Colonic mucosa (tissue), 4 donors: ENCODE data around the gene ISOC2. TPM values are rescaled to one million over a fixed set of nuclear protein-coding genes. Genes with fewer than 3 reads are reported as not detected.
A peak's percentile ranks its signal among the peaks of the same experiment; 100 is the strongest.

Experiments used
- DNase-seq: peaks from one replicate; pipeline ENCODE4 v3.0.0-alpha.2; 2020
- H3K27ac ChIP-seq: fragments of 200-600 bp; one replicate; pipeline ENCODE4 v1.8.0; 2021
- H3K27me3 ChIP-seq: fragments of 200-600 bp; one replicate; pipeline ENCODE4 v1.8.0; 2021
- H3K36me3 ChIP-seq: fragments of 200-600 bp; one replicate; pipeline ENCODE4 v1.8.0; 2021
- H3K4me1 ChIP-seq: fragments of 200-600 bp; one replicate; pipeline ENCODE4 v1.8.0; 2021; ENCODE audit warnings: mild to moderate bottlenecking
- H3K4me3 ChIP-seq: fragments of 200-600 bp; one replicate; pipeline ENCODE4 v1.8.0; 2021
- H3K9ac ChIP-seq, 2 donors: one replicate each; pipeline ENCODE4 v1.7.0; 2013; ENCODE audit warnings: control low read depth in 2 of 2, low read depth in 2 of 2, low read length in 2 of 2
- H3K9me3 ChIP-seq: fragments of 200-600 bp; one replicate; pipeline ENCODE4 v1.8.0; 2021
- CTCF ChIP-seq: fragments of 200-600 bp; IDR thresholded peaks from one replicate; pipeline ENCODE4 v1.8.0; 2022; ENCODE audit warnings: antibody characterized with exemption, mild to moderate bottlenecking
- intact Hi-C: fragments of 100-400 bp; cut with DNase I; formaldehyde crosslinking; loops from one replicate; pipeline ENCODE4 v1.14.1; 2022
- total RNA-seq, 2 donors: library from RNA; stranded (reverse); fragmentation: NEBNext Ultra II Directional in 1 of 2; extraction: Animal tissue kit (Norgen Biotek cat#: 25700) in 1 of 2; gene quantifications; one replicate each; pipeline ENCODE4 v1.2.1, GENCODE V29; 2021
- donor health status: healthy.
- donor health status: DM: no; HTN: no; CAD: no.
- donor health status: DM: no; HTN: no; CAD: no.

Gene ISOC2
- total RNA-seq, 2 donors from 2014 or later, result 89.8 to 132 TPM

- H3K36me3 ChIP-seq, result no peaks in the 10 kb centered on the region
- H3K27me3 ChIP-seq, result no peaks in the 10 kb centered on the region
- intact Hi-C loops, result no loop called here
- no peaks in the 10 kb centered on the region for H3K4me1 ChIP-seq
- DNase-seq, result no peak
- no peak overlapping the region for H3K9ac ChIP-seq
- no peak for TF ChIP-seq CTCF
- no peaks in the 10 kb centered on the region for H3K9me3 ChIP-seq
- H3K27ac ChIP-seq, result no peak overlapping the region
- no peak overlapping the region for H3K4me3 ChIP-seq
These were observed 17.6 kb upstream of the ISOC2 start for GRCh38 chr19:55479045-55479444.

GRCh38 chr19:55478364-55478763 is 16.9 kb upstream of the ISOC2 start:
- no peaks in the 10 kb centered on the region for H3K9me3 ChIP-seq
- no peak overlapping the region for H3K9ac ChIP-seq
- H3K27ac ChIP-seq, result no peak overlapping the region
- H3K4me3 ChIP-seq, result no peak overlapping the region
- DNase-seq, result no peak
- H3K4me1 ChIP-seq, result no peaks in the 10 kb centered on the region
- no peaks in the 10 kb centered on the region for H3K27me3 ChIP-seq
- H3K36me3 ChIP-seq, result no peaks in the 10 kb centered on the region
- TF ChIP-seq CTCF, result no peak
- intact Hi-C loops, result no loop called here

- no peak for TF ChIP-seq CTCF
- Histone ChIP-seq H3K27me3 (no peaks in the 10 kb centered on the region), H3K9me3 (no peaks in the 10 kb centered on the region), H3K27ac (no peak overlapping the region), H3K4me3 (no peak overlapping the region), H3K4me1 (no peaks in the 10 kb centered on the region), H3K36me3 (no peaks in the 10 kb centered on the region), H3K9ac (peak overlapping the region in 1 of 2 donors; percentile 12)
- no peak for DNase-seq
- intact Hi-C loops, result no loop called here
These were observed 16.5 kb upstream of the ISOC2 start for GRCh38 chr19:55477905-55478304.

- Histone ChIP-seq H3K9ac (peak within 1 kb of the TSS; percentile 38 to 61), H3K36me3 (no peaks in the 10 kb centered on the region)
- TF ChIP-seq CTCF, result no peak
These were observed 14.8 kb upstream of the ISOC2 start, which contains the start of gene ZNF628 for GRCh38 chr19:55476100-55476775. Gene ZNF628, plus strand, starts transcription at chr19:55476617. Its CDS starts 3,294 bp downstream, at chr19:55479911.

GRCh38 chr19:55474269-55475265 is 13.1 kb upstream of the ISOC2 start:
- no peak for TF ChIP-seq CTCF
- H3K4me1 ChIP-seq, result no peaks in the 10 kb centered on the region
- H3K36me3 ChIP-seq, result no peaks in the 10 kb centered on the region
- H3K27me3 ChIP-seq, result no peaks in the 10 kb centered on the region
- no peak overlapping the region for H3K9ac ChIP-seq
- intact Hi-C loops, result no loop called here
- H3K27ac ChIP-seq, result no peak overlapping the region
- no peaks in the 10 kb centered on the region for H3K9me3 ChIP-seq
- no peak overlapping the region for H3K4me3 ChIP-seq
- no peak for DNase-seq

More at GRCh38 chr19:55476100-55476775, 14.8 kb upstream of the ISOC2 start, which contains the start of gene ZNF628:
- Histone ChIP-seq H3K9me3 (no peaks in the 10 kb centered on the region), H3K27ac (peak within 1 kb of the TSS; percentile 73), H3K27me3 (no peaks in the 10 kb centered on the region), H3K4me1 (no peaks in the 10 kb centered on the region), H3K4me3 (peak within 1 kb of the TSS; percentile 55)
- intact Hi-C loops, result no loop called here
- peak; percentile 98 for DNase-seq
